ENCODE data around the gene CTNNA2. TPM values are rescaled to one million over a fixed set of nuclear protein-coding genes. Genes with fewer than 3 reads are reported as not detected.

CTNNA2 gene
- total and polyA plus RNA-seq, 7 experiments from 2014 or later: not detected

DNA sequence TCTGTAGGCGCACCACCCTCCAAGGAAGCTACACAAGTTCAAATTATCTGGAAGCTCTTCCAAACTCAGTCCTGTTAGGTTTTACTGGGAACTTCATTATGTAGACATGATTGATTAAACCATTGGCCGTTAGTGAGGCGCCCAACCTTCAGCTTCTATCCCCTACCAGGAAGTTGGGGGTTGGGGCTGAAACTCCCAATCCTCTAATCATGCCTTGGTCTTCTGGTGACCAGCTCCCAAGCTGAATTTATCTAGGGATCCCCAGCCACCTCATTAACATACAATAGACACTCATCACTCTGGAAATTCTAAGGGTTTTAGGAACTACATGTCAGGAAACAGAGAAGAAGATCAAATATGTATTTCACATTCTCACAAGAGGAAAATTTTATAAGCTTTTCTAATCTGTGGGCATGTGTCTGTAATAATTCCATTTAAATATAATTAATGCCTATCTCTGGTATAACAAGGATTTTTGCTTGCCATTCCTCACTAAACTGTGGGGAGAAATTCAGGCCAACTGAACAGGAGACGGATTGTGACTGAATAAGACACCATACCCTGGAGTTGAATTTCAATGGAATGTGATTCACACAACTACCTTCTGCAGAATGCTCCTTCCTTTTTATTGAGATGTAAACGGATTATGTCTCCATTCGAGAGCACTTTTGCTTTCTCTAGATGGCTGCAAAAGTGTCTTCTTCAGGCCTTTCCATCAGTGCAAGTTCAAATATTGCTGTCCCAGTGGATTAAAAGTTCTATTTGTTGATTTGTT is 463.1 kb downstream of the CTNNA2 start:
- Histone ChIP-seq H3K9me3 (ENCODE audit: control insufficient read depth in 2 of 3, low read length in 3 of 3) (no peaks in the 10 kb centered on the region), H3K4me1 (ENCODE audit: control insufficient read depth in 2 of 2, insufficient read depth in 2 of 2, low read length in 2 of 2) (no peaks in the 10 kb centered on the region), H3K27ac (ENCODE audit: low read depth, low read length) (no peak overlapping the region), H3K36me3 (ENCODE audit: control insufficient read depth in 2 of 3, insufficient read depth in 3 of 3, low read length in 3 of 3) (no peaks in the 10 kb centered on the region), H3K27me3 (ENCODE audit: control insufficient read depth in 2 of 2, insufficient read depth in 2 of 2, low read length in 2 of 2) (no peaks in the 10 kb centered on the region), H3K4me3 (ENCODE audit: low read length) (no peak overlapping the region)
- Mint-ChIP-seq H3K36me3 (no peaks in the 10 kb centered on the region), H3K27ac (no peak overlapping the region), H3K4me1 (no peaks in the 10 kb centered on the region), H3K4me3 (no peak overlapping the region), H3K27me3 (no peaks in the 10 kb centered on the region), H3K9me3 (peaks cover 0 to 8% (median 2%) of the 10 kb centered on the region in 11 donors)
- ATAC-seq (no peak), DNase-seq (no peak)
- ChIA-PET CTCF (no interaction called here), POLR2A (no interaction called here)
- intact Hi-C loops (cut with micrococcal nuclease): no loop called here

DNA sequence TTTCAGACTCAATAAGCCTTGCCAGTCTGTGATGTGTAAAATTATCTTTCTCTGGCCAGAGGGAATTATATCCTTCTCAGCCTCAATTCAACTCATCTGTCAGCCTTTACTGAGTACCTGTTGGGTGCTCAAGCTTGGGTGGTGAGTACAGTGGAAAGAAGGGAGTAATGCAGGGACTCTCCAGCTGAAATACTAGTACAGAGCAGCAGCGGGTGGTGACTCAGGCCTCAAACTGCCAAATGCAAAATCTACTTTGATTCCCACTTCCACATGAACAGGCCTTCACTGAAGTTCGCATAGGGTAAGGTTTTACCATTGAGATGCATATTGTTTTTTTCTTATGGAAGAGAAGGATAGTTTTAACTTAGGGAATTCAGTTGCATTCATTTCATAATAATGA is 464.9 kb downstream of the CTNNA2 start:
- CTCF ChIA-PET: no interaction called here
- H3K4me3 Mint-ChIP-seq: no peak overlapping the region
- no peaks in the 10 kb centered on the region for H3K27me3 Mint-ChIP-seq

DNA sequence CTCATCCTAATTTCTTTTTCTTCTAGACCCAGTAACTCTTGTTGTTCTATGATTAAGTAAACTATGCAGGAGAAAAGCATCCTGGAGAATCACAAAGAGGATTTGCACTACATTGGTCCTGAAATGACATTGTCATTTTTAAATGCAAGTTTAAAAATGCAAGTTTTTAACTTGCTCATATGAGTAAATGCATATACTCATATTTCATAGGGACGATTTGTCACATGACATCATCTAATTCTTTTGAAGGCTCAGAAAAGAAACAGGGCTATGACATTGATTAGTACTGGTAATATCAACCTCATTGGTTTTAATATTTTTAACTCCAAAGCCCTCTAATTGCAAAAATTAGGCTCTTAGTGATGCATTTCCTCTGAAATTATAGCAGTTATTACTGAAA is 467.3 kb downstream of the CTNNA2 start:
- no peak overlapping the region for H3K4me3 Mint-ChIP-seq
- H3K4me1 ChIP-seq (ENCODE audit: control insufficient read depth in 2 of 2, insufficient read depth in 2 of 2, low read length in 2 of 2): no peaks in the 10 kb centered on the region
- DNase-seq (no peak), ATAC-seq (no peak)
- no peaks in the 10 kb centered on the region for H3K27me3 ChIP-seq (ENCODE audit: control insufficient read depth in 2 of 2, insufficient read depth in 2 of 2, low read length in 2 of 2)
- no peak overlapping the region for H3K27ac ChIP-seq (ENCODE audit: low read depth, low read length)
- no peaks in the 10 kb centered on the region for H3K27me3 Mint-ChIP-seq
- H3K36me3 Mint-ChIP-seq: no peaks in the 10 kb centered on the region
- no peaks in the 10 kb centered on the region for H3K36me3 ChIP-seq (ENCODE audit: control insufficient read depth in 2 of 3, insufficient read depth in 3 of 3, low read length in 3 of 3)
- no peak overlapping the region for H3K27ac Mint-ChIP-seq
- ChIA-PET POLR2A (no interaction called here), CTCF (no interaction called here)
- H3K4me1 Mint-ChIP-seq: no peaks in the 10 kb centered on the region
- intact Hi-C loops (cut with micrococcal nuclease): no loop called here
- peaks cover 0 to 8% (median 2%) of the 10 kb centered on the region in 11 donors for H3K9me3 Mint-ChIP-seq
- H3K9me3 ChIP-seq (ENCODE audit: control insufficient read depth in 2 of 3, low read length in 3 of 3): no peaks in the 10 kb centered on the region
- no peak overlapping the region for H3K4me3 ChIP-seq (ENCODE audit: low read length)

More for the DNA sequence above, 464.9 kb downstream of the CTNNA2 start:
- Mint-ChIP-seq H3K4me1 (no peaks in the 10 kb centered on the region), H3K9me3 (peaks cover 0 to 8% (median 2%) of the 10 kb centered on the region in 11 donors), H3K36me3 (no peaks in the 10 kb centered on the region), H3K27ac (no peak overlapping the region)
- POLR2A ChIA-PET: no interaction called here
- no peaks in the 10 kb centered on the region for H3K36me3 ChIP-seq (ENCODE audit: control insufficient read depth in 2 of 3, insufficient read depth in 3 of 3, low read length in 3 of 3)
- intact Hi-C loops (cut with micrococcal nuclease): no loop called here
- no peaks in the 10 kb centered on the region for H3K4me1 ChIP-seq (ENCODE audit: control insufficient read depth in 2 of 2, insufficient read depth in 2 of 2, low read length in 2 of 2)
- H3K9me3 ChIP-seq (ENCODE audit: control insufficient read depth in 2 of 3, low read length in 3 of 3): no peaks in the 10 kb centered on the region
- DNase-seq: no peak
- ATAC-seq: no peak
- no peak overlapping the region for H3K27ac ChIP-seq (ENCODE audit: low read depth, low read length)
- H3K27me3 ChIP-seq (ENCODE audit: control insufficient read depth in 2 of 2, insufficient read depth in 2 of 2, low read length in 2 of 2): no peaks in the 10 kb centered on the region
- H3K4me3 ChIP-seq (ENCODE audit: low read length): no peak overlapping the region

DNA sequence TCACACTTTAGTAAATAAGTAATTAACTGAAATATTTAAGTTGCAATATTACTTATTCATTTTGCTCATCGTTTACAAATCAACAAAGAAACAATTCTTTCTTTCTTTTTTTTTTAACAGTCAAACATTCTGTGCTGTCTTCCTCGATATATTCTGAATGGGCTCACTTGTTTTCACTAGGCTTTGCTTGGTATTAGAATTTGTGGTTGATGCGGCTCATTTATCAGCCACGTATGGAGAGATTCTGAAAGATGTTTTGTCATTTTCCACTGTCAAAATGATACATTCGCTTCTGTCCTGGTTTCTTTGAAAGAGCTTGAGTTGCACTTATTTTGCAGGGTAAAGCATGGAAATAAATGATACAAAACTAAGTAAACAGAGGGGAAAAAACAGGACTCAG is 468.0 kb downstream of the CTNNA2 start:
- intact Hi-C loops (cut with micrococcal nuclease): no loop called here
- Mint-ChIP-seq H3K4me1 (no peaks in the 10 kb centered on the region), H3K9me3 (peaks cover 0 to 8% (median 0%) of the 10 kb centered on the region in 11 donors), H3K27me3 (no peaks in the 10 kb centered on the region), H3K36me3 (no peaks in the 10 kb centered on the region), H3K27ac (no peak overlapping the region), H3K4me3 (no peak overlapping the region)
- POLR2A ChIA-PET: no interaction called here
- no peak overlapping the region for H3K4me3 ChIP-seq (ENCODE audit: low read length)
- H3K9me3 ChIP-seq (ENCODE audit: control insufficient read depth in 2 of 3, low read length in 3 of 3): no peaks in the 10 kb centered on the region
- H3K27ac ChIP-seq (ENCODE audit: low read depth, low read length): no peak overlapping the region
- no peaks in the 10 kb centered on the region for H3K4me1 ChIP-seq (ENCODE audit: control insufficient read depth in 2 of 2, insufficient read depth in 2 of 2, low read length in 2 of 2)
- H3K36me3 ChIP-seq (ENCODE audit: control insufficient read depth in 2 of 3, insufficient read depth in 3 of 3, low read length in 3 of 3): no peaks in the 10 kb centered on the region
- CTCF ChIA-PET: no interaction called here
- no peak for DNase-seq
- ATAC-seq: no peak
- H3K27me3 ChIP-seq (ENCODE audit: control insufficient read depth in 2 of 2, insufficient read depth in 2 of 2, low read length in 2 of 2): no peaks in the 10 kb centered on the region

DNA sequence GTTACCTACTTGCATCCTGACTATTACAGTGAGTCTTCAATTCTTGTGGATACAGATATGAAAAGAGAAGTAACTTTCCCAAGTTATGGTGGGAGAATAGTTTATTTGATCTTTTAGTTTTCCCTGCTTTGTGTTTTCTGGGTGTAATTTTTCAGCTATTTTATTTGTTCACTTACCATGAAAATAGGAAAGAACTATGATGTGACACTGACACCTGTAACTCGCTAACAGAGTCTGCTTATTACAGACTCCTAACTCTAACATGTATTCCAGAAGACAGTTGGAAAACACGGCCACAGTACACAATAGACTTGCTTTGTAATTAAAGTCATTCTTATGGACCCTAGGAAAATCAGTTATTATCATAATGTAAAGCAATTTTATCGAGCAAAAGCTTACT is 468.5 kb downstream of the CTNNA2 start:
- Mint-ChIP-seq H3K4me1 (no peaks in the 10 kb centered on the region), H3K27ac (no peak overlapping the region), H3K36me3 (no peaks in the 10 kb centered on the region), H3K27me3 (no peaks in the 10 kb centered on the region), H3K4me3 (no peak overlapping the region), H3K9me3 (peaks cover 0 to 8% (median 0%) of the 10 kb centered on the region in 11 donors)
- ChIA-PET CTCF (no interaction called here), POLR2A (no interaction called here)
- ATAC-seq (no peak), DNase-seq (no peak)
- Histone ChIP-seq H3K4me3 (ENCODE audit: low read length) (no peak overlapping the region), H3K36me3 (ENCODE audit: control insufficient read depth in 2 of 3, insufficient read depth in 3 of 3, low read length in 3 of 3) (no peaks in the 10 kb centered on the region), H3K9me3 (ENCODE audit: control insufficient read depth in 2 of 3, low read length in 3 of 3) (no peaks in the 10 kb centered on the region), H3K4me1 (ENCODE audit: control insufficient read depth in 2 of 2, insufficient read depth in 2 of 2, low read length in 2 of 2) (no peaks in the 10 kb centered on the region), H3K27ac (ENCODE audit: low read depth, low read length) (no peak overlapping the region), H3K27me3 (ENCODE audit: control insufficient read depth in 2 of 2, insufficient read depth in 2 of 2, low read length in 2 of 2) (no peaks in the 10 kb centered on the region)
- intact Hi-C loops (cut with micrococcal nuclease): no loop called here

DNA sequence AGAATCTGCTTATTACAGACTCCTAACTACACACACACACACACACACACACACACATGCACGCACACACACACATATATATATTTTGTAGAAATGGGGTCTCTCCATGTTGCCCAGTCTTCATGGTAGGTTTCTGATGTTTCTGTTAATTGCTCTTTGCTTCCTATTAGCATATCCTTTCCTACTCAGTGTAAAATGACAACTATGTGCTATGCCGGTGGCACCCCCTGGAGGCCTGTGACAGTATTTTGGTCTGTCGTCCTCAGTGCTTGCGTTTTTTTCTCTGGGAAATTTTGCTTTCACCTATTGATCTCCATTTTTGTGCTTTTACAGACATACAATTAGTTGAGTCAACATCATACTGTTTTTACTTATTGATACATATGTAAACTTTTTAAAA is 469.6 kb downstream of the CTNNA2 start:
- H3K27me3 ChIP-seq (ENCODE audit: control insufficient read depth in 2 of 2, insufficient read depth in 2 of 2, low read length in 2 of 2): no peaks in the 10 kb centered on the region
- ChIA-PET POLR2A (no interaction called here), CTCF (no interaction called here)
- H3K4me3 ChIP-seq (ENCODE audit: low read length): no peak overlapping the region
- intact Hi-C loops (cut with micrococcal nuclease): no loop called here
- H3K27me3 Mint-ChIP-seq: no peaks in the 10 kb centered on the region
- no peak for ATAC-seq
- no peaks in the 10 kb centered on the region for H3K9me3 ChIP-seq (ENCODE audit: control insufficient read depth in 2 of 3, low read length in 3 of 3)
- no peak for DNase-seq
- no peaks in the 10 kb centered on the region for H3K4me1 Mint-ChIP-seq
- no peak overlapping the region for H3K27ac Mint-ChIP-seq
- no peak overlapping the region for H3K27ac ChIP-seq (ENCODE audit: low read depth, low read length)
- no peaks in the 10 kb centered on the region for H3K4me1 ChIP-seq (ENCODE audit: control insufficient read depth in 2 of 2, insufficient read depth in 2 of 2, low read length in 2 of 2)
- no peak overlapping the region for H3K4me3 Mint-ChIP-seq
- H3K36me3 Mint-ChIP-seq: no peaks in the 10 kb centered on the region
- H3K36me3 ChIP-seq (ENCODE audit: control insufficient read depth in 2 of 3, insufficient read depth in 3 of 3, low read length in 3 of 3): no peaks in the 10 kb centered on the region
- peaks cover 0 to 8% (median 0%) of the 10 kb centered on the region in 11 donors for H3K9me3 Mint-ChIP-seq

DNA sequence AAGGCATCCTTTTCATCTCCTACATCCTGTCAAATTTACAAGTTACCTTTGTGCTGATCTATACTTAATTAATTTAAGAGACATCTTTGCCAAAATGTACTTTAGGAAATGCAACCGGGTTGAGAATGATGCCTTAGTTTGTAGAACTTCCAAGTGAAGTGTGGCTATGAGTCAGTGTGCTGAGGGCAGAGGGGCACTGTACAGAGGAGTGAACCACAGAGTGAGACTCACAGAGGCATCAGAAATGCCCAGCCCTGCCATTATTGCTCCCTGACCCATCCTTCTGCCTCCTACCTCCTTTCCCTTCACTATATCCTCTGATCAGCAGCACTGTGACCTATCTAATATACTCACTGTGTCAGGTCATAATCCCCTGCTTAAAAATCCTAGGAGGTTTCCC is 471.6 kb downstream of the CTNNA2 start:
- H3K27ac Mint-ChIP-seq: no peak overlapping the region
- no peak overlapping the region for H3K4me3 Mint-ChIP-seq
- Histone ChIP-seq H3K4me3 (ENCODE audit: low read length) (no peak overlapping the region), H3K27ac (ENCODE audit: low read depth, low read length) (no peak overlapping the region), H3K4me1 (ENCODE audit: control insufficient read depth in 2 of 2, insufficient read depth in 2 of 2, low read length in 2 of 2) (no peaks in the 10 kb centered on the region), H3K27me3 (ENCODE audit: control insufficient read depth in 2 of 2, insufficient read depth in 2 of 2, low read length in 2 of 2) (no peaks in the 10 kb centered on the region), H3K36me3 (ENCODE audit: control insufficient read depth in 2 of 3, insufficient read depth in 3 of 3, low read length in 3 of 3) (no peaks in the 10 kb centered on the region), H3K9me3 (ENCODE audit: control insufficient read depth in 2 of 3, low read length in 3 of 3) (no peaks in the 10 kb centered on the region)
- H3K9me3 Mint-ChIP-seq: peaks cover 0 to 5% (median 0%) of the 10 kb centered on the region in 11 donors
- POLR2A ChIA-PET: no interaction called here
- ATAC-seq: no peak
- H3K27me3 Mint-ChIP-seq: no peaks in the 10 kb centered on the region
- CTCF ChIA-PET: no interaction called here
- intact Hi-C loops (cut with micrococcal nuclease): no loop called here
- no peak for DNase-seq
- H3K36me3 Mint-ChIP-seq: no peaks in the 10 kb centered on the region
- H3K4me1 Mint-ChIP-seq: no peaks in the 10 kb centered on the region
